Neural cell (in vitro differentiated cells): ENCODE measurements around the gene DPP10.

Source experiments
- CTCF ChIP-seq: fragments of 450-650 bp; IDR thresholded peaks from 2 replicates; pipeline ENCODE4 v1.5.1; 2014; ENCODE audit warnings: antibody characterized with exemption, mild to moderate bottlenecking, moderate library complexity; ENCODE audit not compliant: poor library complexity, severe bottlenecking
- EP300 ChIP-seq: fragments of 450-650 bp; conservative IDR thresholded peaks from 2 replicates; pipeline ENCODE4 v1.6.1; 2014; ENCODE audit warnings: antibody characterized with exemption, mild to moderate bottlenecking, moderate library complexity; ENCODE audit not compliant: poor library complexity, severe bottlenecking
- EZH2 ChIP-seq: fragments of 200-600, 300-800 bp; shearing (Covaris generic), sonication (generic); IDR thresholded peaks from 2 replicates; pipeline ENCODE4 v1.6.1; 2014; ENCODE audit warnings: antibody characterized with exemption, low read length, borderline replicate concordance, mild to moderate bottlenecking; ENCODE audit not compliant: insufficient read depth, poor library complexity, severe bottlenecking
- POLR2AphosphoS5 ChIP-seq: IDR thresholded peaks from 2 replicates; pipeline ENCODE4 v1.6.1; 2012
- RAD21 ChIP-seq: fragments of 450-650 bp; conservative IDR thresholded peaks from 2 replicates; pipeline ENCODE4 v1.6.1; 2014; ENCODE audit warnings: antibody characterized with exemption, mild to moderate bottlenecking, moderate library complexity
- REST ChIP-seq: IDR thresholded peaks from 2 replicates; pipeline ENCODE4 v1.6.1; 2012; ENCODE audit warnings: borderline replicate concordance
- TAF1 ChIP-seq: IDR thresholded peaks from 2 replicates; pipeline ENCODE4 v1.6.1; 2012; ENCODE audit warnings: low read depth

GRCh38 chr2:115757286-115757685, 1314.8 kb downstream of the DPP10 start:
- TF ChIP-seq POLR2AphosphoS5: no peak
- TF ChIP-seq RAD21: no peak
- TF ChIP-seq EZH2: no peak
- TF ChIP-seq CTCF: no peak
- TF ChIP-seq TAF1: no peak
- TF ChIP-seq REST: no peak
- TF ChIP-seq EP300: no peak
